Measurements from ENCODE around the gene FAM234B.

DNA sequence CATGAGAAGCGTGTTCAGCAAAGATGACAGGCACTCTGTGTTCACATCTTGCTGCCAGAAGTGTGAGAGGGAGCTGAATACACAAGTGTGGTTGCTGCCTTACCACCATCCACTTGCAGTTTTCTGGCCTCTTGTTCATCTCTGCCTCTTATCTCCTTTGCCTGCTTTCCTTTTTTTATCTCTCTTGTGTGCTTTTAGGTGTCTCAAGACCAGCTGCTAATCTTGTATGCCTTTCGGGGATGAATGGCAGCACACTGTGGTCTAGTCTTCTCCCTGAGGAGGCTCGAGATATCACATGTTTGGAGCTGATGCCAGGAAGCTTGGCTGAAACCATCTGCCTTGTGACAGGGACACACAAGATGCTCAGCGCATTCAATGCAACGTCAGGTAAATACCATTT is 17.2 kb downstream of the FAM234B start:
- TF ChIP-seq CTCF (IDR thresholded peaks at IDR 0.05; ENCODE audit: borderline replicate concordance, extremely low read depth, low read length, poor library complexity, severe bottlenecking) (no peak), EZH2 (IDR thresholded peaks at IDR 0.05; ENCODE audit: borderline replicate concordance, low read depth, low read length, severe bottlenecking) (no peak)
